Measurements from ENCODE around the gene POP5. TPM values are rescaled to one million over a fixed set of nuclear protein-coding genes. Genes with fewer than 3 reads are reported as not detected.
"Not testable (repeated sequence)": the region's sequence is repeated elsewhere in the genome, so short reads cannot be mapped to it uniquely, and the experiment has no call there.

POP5 gene
- total RNA-seq, 1 donor from 2014 or later: 39.3 TPM

DNA sequence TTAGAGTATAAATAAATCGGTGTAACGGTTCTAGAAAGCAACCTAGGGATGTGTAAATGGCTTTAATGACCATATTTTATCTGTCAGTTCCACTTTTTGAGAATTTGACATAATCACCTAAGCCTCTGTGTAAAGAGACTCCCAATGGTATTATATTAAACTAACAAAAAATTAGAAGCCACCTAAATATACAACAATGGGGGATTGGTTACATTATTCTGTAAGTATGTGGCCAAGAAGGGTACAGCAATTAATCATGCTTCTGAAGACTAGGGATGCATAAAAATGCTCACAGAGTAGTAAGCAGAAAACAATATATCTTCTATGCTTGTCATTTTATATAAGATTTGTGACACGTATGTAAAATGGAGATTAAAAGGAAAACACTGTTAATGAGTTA lies 36.5 kb downstream of the POP5 start:
- intact Hi-C loops (cut with DNase I): no loop called here
- no peak for DNase-seq (ENCODE audit: missing footprints)
- no peak for ATAC-seq

DNA sequence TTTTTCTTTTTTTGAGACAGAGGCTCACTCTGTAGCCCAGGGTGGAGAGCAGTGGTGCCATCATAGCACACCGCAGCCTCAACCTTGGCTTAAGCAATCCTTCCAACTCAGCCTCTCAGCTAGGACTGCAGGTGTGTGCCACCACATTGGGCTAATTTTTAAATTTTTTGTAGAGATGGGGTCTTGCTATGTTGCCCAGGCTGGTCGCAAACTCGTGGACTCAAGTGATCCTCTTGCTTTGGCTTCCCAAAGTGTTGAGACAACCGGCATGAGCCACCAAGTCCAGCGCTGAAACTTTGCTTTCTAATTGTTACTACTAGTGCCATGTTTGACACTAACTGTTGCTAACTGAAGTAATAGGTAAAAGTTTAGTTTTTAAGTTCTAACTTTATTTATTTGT lies 39.0 kb downstream of the POP5 start:
- intact Hi-C loops (cut with DNase I): no loop called here
- no peak for DNase-seq (ENCODE audit: missing footprints)
- no peak for ATAC-seq

DNA sequence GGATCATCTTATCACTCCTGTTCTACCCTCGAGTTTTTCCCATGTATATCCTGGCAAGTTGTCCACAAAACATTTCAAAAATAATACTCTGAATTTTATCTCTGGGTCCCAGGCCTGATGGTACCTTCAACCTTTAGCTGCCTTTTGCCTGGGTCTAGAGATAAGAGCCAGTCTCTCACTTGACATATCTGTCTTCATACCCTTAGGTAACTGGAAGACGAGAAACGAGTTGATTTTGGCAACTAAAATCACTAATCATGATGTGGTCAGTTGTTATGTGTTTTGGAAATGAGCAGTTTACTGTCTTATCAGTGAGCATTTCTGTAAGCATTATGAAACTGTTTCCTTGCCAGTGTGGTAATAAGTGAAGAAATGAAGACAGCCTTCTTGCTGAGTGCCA lies 40.8 kb downstream of the POP5 start:
- ATAC-seq: peak; percentile 12
- intact Hi-C loops (cut with DNase I): no loop called here

DNA sequence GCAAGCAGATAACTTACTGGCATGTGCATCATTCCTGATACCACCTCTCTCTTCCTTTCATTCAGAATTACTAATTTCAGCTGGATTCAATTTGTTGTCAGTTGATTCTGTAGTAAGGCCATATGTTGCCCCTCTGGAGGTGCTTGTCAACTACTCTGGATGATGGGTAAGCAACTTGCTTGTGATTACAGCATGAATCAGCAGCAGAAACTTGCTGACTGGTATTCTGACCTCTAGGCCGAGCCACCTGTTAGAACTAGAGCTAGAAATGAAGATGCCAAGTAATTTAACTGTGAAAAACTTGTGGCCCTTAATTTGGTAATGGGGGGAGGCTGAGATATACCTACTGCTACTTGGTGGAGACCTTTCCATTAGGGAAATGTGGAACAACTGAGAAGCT lies 41.9 kb downstream of the POP5 start:
- DNase-seq (ENCODE audit: missing footprints) (no peak), ATAC-seq (no peak)
- intact Hi-C loops (cut with DNase I): no loop called here

More for the DNA sequence above, 40.8 kb downstream of the POP5 start:
- no peak for DNase-seq (ENCODE audit: missing footprints)

DNA sequence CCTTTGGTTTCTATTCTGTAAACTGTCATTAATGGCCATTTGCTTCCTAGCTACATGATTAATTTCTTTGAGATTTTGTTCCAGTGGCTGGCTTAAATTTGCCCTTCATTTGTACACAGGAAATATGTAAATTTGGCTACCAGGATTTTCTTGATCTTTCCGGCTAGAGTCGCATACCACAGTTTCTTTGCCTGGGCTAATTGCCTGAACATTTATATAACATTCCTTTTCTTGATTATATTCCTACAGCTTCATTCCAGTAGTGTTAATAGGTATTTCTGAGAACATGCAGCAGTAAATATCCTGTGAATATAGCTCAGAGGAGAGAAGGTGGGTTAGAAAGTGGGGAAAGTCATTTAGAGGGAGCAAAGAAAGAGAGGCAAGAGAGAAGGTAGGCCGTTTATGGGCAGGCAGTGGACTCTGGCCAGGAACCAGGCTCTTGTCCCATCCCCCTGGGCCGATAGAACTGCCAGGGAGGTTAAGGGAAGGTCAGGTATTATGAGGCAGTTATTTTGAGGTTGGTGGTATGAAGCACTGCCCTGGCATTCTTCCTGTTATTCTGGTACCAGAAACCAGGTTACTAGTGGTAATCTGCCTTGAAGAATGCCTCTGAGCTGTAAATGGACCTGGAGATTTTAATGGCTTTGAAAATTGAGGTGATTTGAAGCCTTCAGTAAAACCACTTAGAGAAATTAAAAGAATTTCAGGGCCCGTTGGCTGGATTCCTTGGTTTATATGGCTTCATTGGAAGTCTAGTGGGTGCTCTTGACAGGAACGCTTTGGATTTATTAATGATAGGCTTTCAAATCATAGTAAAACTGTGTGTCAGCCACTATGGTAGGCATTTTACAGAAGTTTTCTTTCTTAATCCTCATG lies 42.7 kb downstream of the POP5 start:
- DNase-seq (ENCODE audit: missing footprints) (peak; percentile 76), ATAC-seq (peak; percentile 80)
- intact Hi-C loops (cut with DNase I): no loop called here

DNA sequence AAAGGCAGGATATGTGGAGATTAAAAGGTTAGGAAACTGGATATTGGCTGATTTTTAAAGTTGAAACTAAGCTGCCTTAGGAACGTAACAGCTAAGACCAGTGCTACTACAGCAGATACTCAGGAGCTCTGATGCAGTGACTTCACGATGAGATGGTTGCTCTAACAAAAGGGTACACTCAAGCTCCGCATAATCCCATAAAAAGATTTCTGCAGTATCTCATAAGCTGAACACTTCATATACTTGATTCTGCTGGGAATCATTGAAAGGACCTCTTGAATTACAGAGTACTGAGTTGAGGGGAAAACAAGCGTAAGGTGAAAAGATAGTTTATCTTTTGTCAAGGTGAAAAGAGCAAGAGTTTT lies 43.4 kb downstream of the POP5 start:
- ATAC-seq (no peak), DNase-seq (ENCODE audit: missing footprints) (no peak)
- intact Hi-C loops (cut with DNase I): no loop called here

DNA sequence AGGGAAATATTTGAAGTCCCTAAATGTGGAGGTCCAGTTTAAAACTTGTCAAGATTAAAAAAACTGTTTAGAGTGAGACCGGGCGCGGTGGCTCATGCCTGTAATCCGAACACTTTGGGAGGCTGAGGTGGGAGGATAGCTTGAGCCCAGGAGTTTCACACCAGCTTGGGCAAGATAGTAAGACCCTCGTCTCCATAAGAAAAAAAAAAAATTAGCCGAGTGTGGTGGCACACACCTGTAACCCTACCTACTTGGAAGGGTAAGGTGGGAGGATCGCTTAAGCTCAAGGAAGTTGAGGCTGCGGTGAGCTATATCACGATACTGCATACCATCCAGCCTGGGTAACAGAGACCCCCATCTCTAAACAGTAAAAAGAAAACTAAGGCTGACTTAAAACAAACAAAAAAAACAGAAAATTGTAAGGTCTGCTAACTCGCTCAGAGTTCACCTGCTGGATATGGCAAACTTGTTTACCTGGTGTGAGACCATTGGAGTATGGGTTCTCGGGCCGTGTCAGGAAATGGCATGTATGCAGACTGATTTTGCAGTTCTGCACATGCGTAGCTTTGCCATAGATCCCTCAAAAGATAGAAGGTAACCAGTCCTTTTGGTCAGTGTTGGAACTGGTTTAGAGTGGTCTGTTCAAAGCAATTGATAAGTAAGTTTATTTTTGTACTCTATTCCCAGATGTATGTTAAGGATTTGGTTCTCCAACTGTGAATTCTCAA lies 45.0 kb downstream of the POP5 start:
- intact Hi-C loops (cut with DNase I): no loop called here
- DNase-seq (ENCODE audit: missing footprints): no peak
- no peak for ATAC-seq

DNA sequence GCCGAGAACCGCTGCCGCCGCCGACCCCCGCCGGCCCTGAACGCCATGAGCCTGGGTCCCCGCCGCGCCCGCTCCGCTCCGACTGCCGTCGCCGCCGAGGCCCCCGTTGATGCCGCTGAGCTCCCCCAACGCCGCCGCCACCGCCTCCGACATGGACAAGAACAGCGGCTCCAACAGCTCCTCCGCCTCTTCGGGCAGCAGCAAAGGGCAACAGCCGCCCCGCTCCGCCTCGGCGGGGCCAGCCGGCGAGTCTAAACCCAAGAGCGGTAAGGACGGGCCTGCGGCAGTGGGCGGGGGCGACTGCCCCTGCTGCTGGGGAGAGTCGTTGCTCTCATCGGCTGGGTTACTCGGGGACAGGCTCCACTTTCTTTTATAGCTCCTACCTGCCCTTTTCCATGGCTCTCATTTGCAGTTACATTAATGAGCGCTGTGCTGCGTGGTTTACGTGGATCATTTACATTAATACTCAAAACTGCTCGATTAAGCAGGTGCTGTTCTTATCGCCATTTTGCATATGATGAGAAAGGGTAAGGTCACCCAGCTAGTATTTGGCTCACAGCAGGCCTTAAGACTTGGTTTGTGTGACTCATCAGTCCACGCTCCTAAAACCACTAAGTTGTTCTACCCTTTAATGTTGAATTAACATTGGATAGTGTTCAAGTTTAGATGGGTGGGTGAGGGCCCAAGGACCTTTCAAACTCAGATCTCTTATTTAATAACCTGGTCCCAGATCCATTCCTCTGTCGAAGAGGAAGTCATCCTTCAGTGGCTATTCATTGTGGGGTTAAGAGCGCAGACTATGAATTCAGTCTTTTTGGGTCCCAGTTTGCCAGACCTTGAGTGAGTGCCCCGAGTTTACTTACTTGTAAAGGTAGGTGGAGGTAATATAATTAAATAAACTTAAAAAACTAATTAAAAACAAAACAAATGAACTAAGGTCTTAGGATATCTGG lies 46.2 kb downstream of the POP5 start:
- intact Hi-C loops (cut with DNase I): no loop called here
- DNase-seq (ENCODE audit: missing footprints): no peak
- peak; percentile 20 for ATAC-seq

DNA sequence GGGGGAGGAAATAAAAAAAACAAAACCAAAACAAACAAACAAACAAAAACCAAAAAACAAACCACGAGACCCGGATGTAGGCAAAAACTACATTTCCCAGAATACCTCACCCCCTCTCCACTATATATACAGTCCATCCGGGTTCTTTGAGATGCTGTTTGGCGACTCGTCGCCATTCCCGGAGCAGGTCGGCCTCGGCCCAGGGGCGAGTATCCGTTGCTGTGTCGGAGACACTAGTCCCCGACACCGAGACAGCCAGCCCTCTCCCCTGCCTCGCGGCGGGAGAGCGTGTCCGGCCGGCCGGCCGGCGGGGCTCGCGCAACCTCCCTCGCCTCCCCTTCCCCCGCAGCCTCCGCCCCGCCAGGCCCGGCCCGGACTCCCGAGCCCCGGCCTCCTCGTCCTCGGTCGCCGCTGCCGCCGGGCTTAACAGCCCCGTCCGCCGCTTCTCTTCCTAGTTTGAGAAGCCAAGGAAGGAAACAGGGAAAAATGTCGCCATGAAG lies 46.9 kb downstream of the POP5 start, which contains the start of gene RNF10:
TSS of gene RNF10 (plus strand) at position 154 of the 500 bp plus-strand sequence. CDS start 456 bp downstream, outside the sequence.
- intact Hi-C loops (cut with DNase I): no loop called here
- DNase-seq (ENCODE audit: missing footprints) (peak; percentile 88), ATAC-seq (peak; percentile 75)

DNA sequence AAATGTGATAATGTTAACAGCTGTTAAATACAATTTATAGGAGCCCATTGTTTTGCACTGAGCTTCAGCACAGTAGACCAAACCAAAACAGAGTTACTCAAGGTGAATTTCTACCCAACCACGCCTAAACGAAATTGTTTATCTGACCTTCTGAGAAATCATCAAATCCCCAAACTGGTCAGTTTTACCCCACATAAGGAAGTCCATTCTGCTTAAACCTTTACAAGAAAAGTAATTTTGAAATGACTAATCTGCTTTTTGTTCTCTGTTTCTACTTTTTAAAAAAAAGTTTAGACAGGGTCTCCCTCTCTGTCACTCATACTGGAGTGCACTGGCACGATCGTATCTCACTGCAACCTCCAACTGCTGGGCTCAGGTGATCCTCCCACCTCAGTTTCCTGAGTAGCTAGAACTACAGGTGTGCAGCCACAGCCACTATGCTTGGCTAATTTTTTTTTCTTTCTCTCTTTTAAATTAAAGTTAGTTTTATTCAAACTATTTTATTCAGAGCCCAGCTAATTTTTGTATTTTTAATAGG lies 48.4 kb downstream of the POP5 start:
- intact Hi-C loops (cut with DNase I): no loop called here
- DNase-seq (ENCODE audit: missing footprints) (no peak), ATAC-seq (no peak)

DNA sequence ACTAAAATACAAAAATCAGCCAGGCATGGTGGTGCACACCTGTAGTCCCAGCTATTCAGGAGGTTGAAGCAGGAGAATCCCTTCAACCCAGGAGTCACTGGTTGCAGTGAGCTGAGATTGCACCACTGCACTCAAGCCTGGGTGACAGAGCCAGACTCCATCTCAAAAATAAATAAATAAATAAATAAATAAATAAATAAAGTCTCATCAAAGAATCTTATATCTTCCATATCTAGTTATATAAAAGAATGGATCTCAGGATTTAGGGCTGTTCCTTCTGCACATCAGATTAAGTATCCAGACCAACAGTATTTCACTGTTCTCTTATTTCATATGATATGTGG lies 50.8 kb downstream of the POP5 start:
- intact Hi-C loops (cut with DNase I); DNase-seq (ENCODE audit: missing footprints); ATAC-seq: not testable (repeated sequence)

DNA sequence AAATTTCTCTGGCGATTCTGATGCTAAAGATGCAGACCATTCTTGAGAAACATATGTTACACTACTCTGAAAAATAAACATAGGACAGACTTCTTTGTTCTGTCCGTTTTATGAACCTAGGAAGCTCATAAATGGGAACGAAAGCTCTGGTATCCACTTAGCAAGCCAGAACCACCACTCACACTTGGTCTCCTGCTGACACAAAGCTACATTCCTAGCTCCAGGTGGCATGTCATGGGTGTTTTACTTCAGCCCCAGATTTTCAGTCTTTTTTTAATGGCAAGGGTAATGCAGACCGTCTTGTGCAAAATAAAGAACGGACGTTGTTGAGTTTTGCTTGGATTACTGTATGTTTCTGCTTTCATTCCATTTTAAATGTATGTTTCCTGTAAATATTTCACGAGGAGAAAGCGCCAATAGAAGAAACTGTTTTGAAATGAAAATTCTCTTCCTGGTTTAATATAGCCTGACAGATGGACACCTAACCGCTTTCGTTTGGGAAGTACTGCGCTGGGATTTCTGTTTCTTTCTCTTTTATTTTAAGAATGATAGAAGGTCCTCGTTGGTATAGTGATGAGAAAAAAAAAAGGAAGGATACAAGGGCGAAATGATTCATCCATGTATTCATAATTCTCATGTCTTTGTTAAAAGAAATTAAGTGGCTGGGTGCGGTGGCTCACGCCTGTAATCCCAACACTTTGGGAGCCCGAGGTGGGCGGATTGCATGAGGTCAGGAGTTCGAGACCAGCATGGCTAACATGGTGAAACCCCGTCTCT lies 51.4 kb downstream of the POP5 start:
- DNase-seq (ENCODE audit: missing footprints): no peak
- ATAC-seq: no peak
- intact Hi-C loops (cut with DNase I): loop anchor here (2.0 to 5.0 kb wide), 3 partner anchors 51 to 157 kb away; partner anchors contain the start of genes COX6A1, MLEC and POP5

DNA sequence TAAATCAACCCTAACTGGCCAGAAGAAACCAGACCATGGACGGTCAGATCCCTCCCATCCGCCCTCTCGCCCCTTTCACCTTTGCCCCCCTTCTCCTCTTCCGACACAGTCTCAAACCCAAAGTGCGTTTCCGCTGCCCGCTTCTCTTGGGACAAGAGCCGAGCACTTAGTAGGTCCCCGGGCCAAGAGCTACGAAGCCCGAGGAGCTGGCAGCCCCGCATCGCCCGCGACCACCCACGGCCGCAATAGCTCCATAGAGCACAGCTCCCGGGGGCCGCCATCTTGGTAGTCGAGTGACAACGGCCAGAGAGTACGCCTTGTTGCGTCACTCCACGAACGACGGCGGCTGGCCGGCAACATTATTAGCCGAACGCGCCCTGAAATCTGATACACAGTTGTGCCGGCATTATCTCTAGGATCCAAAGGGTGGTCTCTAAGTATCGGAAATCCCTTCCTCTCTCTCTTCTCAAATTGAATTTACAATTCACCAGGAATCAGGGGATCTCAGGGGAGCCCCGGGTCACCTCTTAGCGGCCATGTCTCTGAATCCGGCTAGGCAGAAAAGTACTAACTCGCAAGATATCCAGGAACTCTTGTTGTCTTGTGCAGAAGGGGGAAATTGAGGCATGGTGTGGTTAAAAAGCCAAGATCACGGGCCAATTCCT lies 52.2 kb downstream of the POP5 start, which contains the start of gene COQ5:
TSS of gene COQ5 (minus strand) at position 298 of the 665 bp plus-strand sequence. CDS start at position 281, 17 bp downstream.
- intact Hi-C loops (cut with DNase I): loop anchor here (2.0 to 5.0 kb wide), 3 partner anchors 52 to 158 kb away; partner anchors contain the start of genes COX6A1, MLEC and POP5
- DNase-seq (ENCODE audit: missing footprints) (peak; percentile 97), ATAC-seq (peak; percentile 94)
